Measurements from ENCODE around the gene SENP3. TPM values are rescaled to one million over a fixed set of nuclear protein-coding genes. Genes with fewer than 3 reads are reported as not detected.

Gene SENP3
- total and polyA plus RNA-seq, 3 donors from 2014 or later = 77.4 to 108 (median 83.5) TPM

DNA sequence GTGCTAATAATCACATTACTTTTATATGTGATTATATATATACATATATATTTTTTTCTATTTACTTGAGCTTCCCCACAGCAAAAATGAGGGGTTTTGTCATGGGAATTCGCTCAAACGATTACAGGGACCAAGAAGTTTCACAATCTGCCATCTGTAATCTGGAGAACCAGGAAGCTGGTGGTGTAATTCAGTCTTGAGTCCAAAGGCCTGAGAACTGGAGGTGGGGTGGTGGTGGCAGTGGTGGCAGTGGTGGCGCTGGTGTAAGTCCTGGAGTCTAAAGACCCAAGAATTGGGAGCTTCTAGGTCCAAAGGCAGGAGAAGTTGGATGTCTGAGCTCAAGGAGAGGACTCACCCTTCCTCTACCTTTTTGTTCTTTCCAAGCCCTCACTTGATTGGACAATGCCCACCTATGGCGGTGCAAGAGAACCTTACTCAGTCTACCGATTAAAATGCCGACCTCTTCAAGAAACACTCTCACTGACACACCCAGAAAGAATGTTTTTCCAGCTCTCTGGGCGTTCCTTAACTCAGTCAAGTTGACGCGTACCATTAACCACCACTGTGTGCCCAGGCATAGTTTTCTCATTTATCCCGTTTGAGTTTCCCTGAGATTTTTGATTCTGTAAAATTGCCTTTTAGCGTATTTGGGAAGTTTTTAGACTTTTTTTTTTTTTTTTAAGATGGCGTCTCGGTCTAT, 45.7 kb upstream of the SENP3 start:
- Histone ChIP-seq H3K36me3 (ENCODE audit: low read depth, missing control alignments) (no peaks in the 10 kb centered on the region), H3K4me3 (no peak overlapping the region), H3K9me3 (no peaks in the 10 kb centered on the region), H3K27ac (no peak overlapping the region), H3K4me1 (no peaks in the 10 kb centered on the region), H3K27me3 (no peaks in the 10 kb centered on the region)
- TF ChIP-seq, protein P1, sequence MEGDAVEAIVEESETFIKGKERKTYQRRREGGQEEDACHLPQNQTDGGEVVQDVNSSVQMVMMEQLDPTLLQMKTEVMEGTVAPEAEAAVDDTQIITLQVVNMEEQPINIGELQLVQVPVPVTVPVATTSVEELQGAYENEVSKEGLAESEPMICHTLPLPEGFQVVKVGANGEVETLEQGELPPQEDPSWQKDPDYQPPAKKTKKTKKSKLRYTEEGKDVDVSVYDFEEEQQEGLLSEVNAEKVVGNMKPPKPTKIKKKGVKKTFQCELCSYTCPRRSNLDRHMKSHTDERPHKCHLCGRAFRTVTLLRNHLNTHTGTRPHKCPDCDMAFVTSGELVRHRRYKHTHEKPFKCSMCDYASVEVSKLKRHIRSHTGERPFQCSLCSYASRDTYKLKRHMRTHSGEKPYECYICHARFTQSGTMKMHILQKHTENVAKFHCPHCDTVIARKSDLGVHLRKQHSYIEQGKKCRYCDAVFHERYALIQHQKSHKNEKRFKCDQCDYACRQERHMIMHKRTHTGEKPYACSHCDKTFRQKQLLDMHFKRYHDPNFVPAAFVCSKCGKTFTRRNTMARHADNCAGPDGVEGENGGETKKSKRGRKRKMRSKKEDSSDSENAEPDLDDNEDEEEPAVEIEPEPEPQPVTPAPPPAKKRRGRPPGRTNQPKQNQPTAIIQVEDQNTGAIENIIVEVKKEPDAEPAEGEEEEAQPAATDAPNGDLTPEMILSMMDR (IDR thresholded peaks at IDR 0.05) = no peak
- no peak for TF ChIP-seq POLR2A (IDR thresholded peaks at IDR 0.05)
- 88% methylated on average over 13 of the region's 13 CpGs for WGBS, 2 donors
- DNase-seq = no peak
- intact Hi-C loops (cut with DNase I; ENCODE audit: low total_unique reads) = no loop called here

DNA sequence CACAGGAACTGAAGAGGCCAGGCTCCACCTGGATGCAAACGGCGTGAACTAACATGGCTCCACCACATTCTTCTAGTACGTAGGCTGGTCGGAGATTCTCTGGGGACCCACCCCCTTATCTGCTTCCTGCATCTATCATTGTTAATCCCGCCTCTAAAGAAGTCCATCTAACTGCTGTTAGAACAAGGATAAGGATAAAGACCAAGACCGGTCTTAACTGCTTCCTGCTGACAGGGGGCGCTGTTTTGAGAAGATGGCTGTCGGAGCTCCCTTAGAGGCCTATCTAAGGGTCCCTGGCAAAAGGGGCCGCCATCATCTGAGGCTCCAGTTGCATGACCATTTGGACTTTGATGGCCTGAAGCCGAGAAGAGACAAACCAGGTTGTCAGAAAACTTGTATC, 38.7 kb upstream of the SENP3 start:
- DNase-seq = peak; percentile 63
- no peaks in the 10 kb centered on the region for H3K9me3 ChIP-seq
- H3K27me3 ChIP-seq = no peaks in the 10 kb centered on the region
- no peak overlapping the region for H3K4me3 ChIP-seq
- no peak overlapping the region for H3K27ac ChIP-seq
- TF ChIP-seq, protein P1 (IDR thresholded peaks at IDR 0.05) = peak in 2 of 3 experiments; percentile 34 to 44
- TF ChIP-seq POLR2A (IDR thresholded peaks at IDR 0.05) = no peak
- 38% methylated on average over 10 of the region's 10 CpGs for WGBS, 2 donors
- H3K4me1 ChIP-seq = no peaks in the 10 kb centered on the region
- intact Hi-C loops (cut with DNase I; ENCODE audit: low total_unique reads) = no loop called here
- H3K36me3 ChIP-seq (ENCODE audit: low read depth, missing control alignments) = no peaks in the 10 kb centered on the region

DNA sequence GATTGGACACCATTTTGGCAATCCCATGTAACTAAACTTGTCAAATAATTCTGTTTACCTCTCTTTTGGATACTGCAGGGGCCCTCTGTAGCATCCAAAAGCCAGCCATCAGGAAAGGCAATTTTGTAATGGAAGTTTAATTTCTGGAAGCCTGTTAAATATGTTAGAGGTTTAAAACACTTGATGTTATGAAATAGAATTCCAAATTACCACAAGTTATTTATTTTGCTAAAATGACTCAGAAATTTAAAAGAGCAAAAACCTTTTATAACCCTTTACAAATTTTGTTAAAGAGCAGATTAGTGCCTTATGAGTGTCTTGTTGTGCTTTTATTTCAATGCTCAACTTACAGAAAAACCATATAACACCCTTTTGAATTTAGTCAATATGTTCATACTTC, 32.9 kb upstream of the SENP3 start:
- Histone ChIP-seq H3K36me3 (ENCODE audit: low read depth, missing control alignments) (no peaks in the 10 kb centered on the region), H3K4me3 (no peak overlapping the region), H3K27ac (no peak overlapping the region), H3K9me3 (no peaks in the 10 kb centered on the region), H3K4me1 (no peaks in the 10 kb centered on the region), H3K27me3 (no peaks in the 10 kb centered on the region)
- DNase-seq = no peak
- intact Hi-C loops (cut with DNase I; ENCODE audit: low total_unique reads) = no loop called here
- no peak for TF ChIP-seq POLR2A (IDR thresholded peaks at IDR 0.05)
- TF ChIP-seq, protein P1 (IDR thresholded peaks at IDR 0.05) = no peak

DNA sequence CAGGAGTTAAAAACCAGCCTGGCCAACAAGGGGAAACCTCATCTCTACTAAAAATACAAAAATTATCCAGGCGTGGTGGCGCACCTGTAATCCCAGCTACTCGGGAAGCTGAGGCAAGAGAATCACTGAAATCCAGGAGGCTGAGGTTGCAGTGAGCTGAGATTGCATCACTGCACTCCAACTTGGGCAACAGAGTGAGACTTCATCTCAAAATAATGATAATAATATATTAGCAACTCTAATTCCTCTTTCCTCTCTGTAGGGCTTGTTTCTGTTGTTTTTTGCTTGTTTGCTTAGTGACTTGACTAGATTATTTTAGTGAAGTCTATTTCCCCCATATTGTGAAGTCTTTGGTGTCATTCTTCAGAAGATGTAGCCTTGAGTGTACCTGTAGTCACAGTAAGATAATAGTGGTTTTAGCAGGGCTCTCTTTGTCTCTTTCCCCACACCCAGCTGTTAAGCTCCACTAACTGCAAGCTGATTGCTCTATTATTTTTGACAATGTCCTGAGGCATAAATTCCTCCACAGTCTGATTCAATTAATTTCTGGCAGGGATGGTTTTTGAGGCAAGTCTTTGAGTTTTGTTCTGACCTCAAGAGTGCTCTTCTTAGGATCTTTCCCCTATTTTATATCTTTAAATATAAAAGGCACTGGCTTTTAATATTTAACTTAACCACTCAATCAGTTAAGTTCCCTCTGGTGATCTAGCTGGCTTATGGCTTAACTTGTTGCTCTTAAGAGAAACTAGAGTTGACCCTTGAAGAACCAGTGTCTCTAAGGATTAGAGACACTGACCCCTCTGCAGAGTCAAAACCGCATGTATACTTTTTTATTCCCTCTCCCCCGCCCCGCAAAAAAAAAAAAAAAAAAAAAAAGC, 31.5 kb upstream of the SENP3 start:
- H3K27ac ChIP-seq = no peak overlapping the region
- intact Hi-C loops (cut with DNase I; ENCODE audit: low total_unique reads) = no loop called here
- WGBS, 2 donors = 83 to 94% methylated on average over 6 of the region's 6 CpGs
- H3K36me3 ChIP-seq (ENCODE audit: low read depth, missing control alignments) = no peaks in the 10 kb centered on the region
- H3K4me1 ChIP-seq = no peaks in the 10 kb centered on the region
- TF ChIP-seq POLR2A (IDR thresholded peaks at IDR 0.05) = no peak
- TF ChIP-seq, protein P1 (IDR thresholded peaks at IDR 0.05) = no peak
- no peak for DNase-seq
- H3K9me3 ChIP-seq = no peaks in the 10 kb centered on the region
- no peak overlapping the region for H3K4me3 ChIP-seq
- no peaks in the 10 kb centered on the region for H3K27me3 ChIP-seq

Data from testis (tissue), 3 donors.